HG02870 (cell line): ENCODE data around the gene CBR4.
"Not testable (repeated sequence)": the region's sequence is repeated elsewhere in the genome, so short reads cannot be mapped to it uniquely, and the experiment has no call there.

Experiments
- ATAC-seq: cut with Tn5 transposase; IDR thresholded peaks from one replicate; pipeline ENCODE4 v1.9.1; 2021; ENCODE audit warnings: mild to moderate bottlenecking, moderate library complexity; ENCODE audit not compliant: unreplicated experiment

Gene CBR4

DNA sequence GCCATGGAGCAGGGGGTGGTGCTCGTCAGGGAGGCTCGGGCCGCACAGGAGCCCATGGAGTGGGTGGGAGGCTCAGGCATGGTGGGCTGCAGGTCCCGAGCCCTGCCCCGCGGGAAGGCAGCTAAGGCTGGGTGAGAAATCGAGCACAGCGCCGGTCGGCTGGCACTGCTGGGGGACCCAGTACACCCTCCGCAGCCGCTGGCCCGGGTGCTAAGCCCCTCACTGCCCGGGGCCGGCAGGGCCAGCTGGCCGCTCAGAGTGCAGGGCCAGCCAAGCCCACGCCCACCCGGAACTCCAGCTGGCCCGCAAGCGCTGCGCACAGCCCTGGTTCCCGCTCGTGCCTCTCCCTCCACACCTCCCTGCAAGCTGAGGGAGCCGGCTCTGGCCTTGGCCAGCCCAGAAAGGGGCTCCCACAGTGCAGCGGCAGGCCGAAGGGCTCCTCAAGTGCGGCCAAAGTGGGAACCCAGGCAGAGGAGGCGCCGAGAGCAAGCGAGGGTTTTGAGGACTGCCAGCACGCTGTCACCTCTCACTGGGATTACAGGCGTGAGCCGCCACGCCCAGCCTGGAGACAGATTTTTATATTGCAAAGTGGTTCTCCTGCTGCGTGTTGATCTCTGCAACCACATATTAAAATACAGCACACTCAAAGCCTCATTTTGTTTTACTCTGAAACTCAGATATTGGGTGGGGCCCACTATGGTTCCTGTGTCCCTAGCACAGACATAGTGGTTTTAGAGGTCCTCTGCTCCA lies 26.0 kb upstream of the CBR4 start:
- ATAC-seq: not testable (repeated sequence)

DNA sequence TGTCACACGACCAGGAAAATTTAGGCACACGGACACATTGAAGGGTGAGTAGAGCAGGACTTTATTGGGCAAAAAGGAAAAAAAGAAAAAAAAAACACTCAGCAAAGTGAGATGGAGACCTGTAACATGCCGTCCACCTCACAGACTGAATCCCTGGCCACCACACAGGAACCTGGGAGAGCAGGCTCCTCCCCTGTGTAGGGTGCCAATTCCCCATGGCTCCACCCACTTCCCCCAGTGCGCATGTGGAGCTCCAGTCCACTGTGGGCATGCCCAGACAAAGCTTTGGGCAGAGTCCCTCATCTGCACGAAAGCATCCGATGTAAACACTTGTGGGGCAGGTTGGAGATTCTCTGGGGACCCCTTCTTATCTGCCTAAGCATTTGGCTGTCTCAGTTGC lies 23.6 kb upstream of the CBR4 start:
- ATAC-seq: no peak

DNA sequence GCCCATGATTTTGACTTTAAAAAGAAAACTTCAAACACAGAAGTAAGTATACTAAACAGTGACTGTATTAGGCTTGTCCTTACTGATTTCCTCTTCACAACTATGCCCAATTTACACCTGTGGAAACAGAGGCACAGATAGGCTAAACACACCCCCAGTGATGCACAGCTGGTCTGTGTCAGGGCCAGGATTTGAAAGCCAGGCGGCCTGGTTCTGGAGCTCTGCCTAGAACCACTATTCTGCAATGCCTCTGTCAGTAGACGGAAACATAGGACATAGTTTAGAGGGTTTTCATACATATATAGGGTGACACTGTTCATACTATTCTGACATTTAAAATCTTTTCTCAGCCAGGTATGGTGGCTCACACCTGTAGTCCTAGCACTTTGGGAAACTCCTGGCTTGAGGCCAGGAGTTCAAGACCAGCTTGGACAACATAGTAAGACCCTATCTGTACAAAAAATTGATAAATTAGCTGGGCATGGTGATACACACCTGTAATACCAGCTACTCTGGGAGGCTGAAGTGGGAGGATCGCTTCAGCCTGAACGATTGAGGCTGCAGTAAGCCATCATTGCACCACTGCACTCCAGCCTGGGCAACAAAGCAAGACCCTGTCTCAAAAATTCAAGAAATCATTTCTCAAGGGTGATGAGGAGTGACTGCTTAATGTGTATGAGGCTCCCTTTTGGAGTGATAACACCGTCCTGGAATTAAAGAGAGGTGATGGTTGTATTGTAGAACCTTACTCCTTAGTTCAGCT lies 23.0 kb upstream of the CBR4 start:
- ATAC-seq: no peak

- ATAC-seq: no peak
Observed at GRCh38 chr4:169032194-169032593, 22.1 kb upstream of the CBR4 start.

GRCh38 chr4:169031392-169031791 lies 21.3 kb upstream of the CBR4 start:
- no peak for ATAC-seq

- no peak for ATAC-seq
Observed at GRCh38 chr4:169030562-169030982, 20.5 kb upstream of the CBR4 start.

- no peak for ATAC-seq
Observed at GRCh38 chr4:169029947-169030346, 19.9 kb upstream of the CBR4 start.

- ATAC-seq: no peak
Observed at GRCh38 chr4:169027663-169028062, 17.6 kb upstream of the CBR4 start.

DNA sequence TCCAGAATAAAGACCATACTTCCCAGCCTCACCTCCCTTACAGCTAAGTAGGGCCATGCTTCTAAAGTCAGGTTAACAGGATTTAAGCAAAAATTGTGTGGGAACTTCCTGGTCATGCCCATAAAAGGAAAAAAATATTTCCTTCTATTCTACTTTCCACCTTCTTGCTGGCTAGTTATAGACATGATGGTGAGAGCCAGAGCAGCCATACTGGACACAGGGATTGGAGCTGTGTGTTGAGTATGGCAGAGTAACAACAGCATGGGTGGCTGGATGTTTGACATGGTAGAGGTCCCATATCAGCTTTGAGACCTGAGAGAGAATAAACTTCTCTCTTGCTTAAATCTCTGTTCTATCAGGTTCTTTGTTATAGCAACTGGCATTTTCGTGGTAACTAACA lies 15.1 kb upstream of the CBR4 start:
- no peak for ATAC-seq

- peak; percentile 92 for ATAC-seq
Observed at GRCh38 chr4:169024762-169025161, 14.7 kb upstream of the CBR4 start.

GRCh38 chr4:169018406-169018805 lies 8.4 kb upstream of the CBR4 start:
- no peak for ATAC-seq

DNA sequence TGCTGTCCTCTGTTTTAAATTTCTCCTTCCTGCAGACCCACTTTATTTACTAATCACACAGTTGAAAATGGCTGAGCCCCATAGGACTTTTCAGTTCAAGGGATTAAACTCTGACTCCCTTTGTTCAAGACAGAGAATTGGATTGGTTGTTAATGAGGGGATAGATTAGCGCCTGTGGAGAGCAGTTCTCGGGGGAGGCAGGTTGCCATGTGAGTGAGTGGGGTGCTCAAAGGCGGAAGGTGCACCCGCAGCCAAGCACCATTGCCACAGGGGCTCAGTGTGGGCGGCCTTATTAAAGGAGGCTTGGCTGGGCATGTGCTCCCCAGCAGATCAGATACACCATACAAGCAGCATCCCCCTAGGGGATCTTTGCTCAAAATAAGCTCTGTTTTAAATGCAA lies 7.9 kb upstream of the CBR4 start:
- no peak for ATAC-seq

- ATAC-seq: no peak
Observed at GRCh38 chr4:169015186-169015623, 5.2 kb upstream of the CBR4 start.

DNA sequence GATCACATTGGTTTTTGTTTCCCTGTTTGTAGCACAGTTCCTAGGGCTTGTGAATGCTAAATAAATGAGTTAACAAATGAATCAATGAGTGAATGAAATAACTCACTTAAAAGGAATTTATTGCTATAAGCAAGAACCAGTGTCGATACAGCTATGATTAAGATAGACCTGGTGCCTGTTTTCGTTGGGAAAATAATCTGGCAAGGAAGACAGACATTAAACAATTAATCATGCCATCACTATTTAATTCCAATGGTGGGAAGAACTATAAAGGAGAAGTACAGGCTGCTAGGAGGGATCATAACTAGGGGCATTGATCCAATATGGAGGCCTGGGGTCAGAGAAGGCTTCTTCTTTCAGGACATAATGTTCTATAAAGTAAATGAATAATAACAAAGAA lies 4.5 kb upstream of the CBR4 start:
- ATAC-seq: no peak

- no peak for ATAC-seq
Observed at GRCh38 chr4:169013396-169013795, 3.3 kb upstream of the CBR4 start.

GRCh38 chr4:169012049-169012448 lies 2.0 kb upstream of the CBR4 start:
- no peak for ATAC-seq

DNA sequence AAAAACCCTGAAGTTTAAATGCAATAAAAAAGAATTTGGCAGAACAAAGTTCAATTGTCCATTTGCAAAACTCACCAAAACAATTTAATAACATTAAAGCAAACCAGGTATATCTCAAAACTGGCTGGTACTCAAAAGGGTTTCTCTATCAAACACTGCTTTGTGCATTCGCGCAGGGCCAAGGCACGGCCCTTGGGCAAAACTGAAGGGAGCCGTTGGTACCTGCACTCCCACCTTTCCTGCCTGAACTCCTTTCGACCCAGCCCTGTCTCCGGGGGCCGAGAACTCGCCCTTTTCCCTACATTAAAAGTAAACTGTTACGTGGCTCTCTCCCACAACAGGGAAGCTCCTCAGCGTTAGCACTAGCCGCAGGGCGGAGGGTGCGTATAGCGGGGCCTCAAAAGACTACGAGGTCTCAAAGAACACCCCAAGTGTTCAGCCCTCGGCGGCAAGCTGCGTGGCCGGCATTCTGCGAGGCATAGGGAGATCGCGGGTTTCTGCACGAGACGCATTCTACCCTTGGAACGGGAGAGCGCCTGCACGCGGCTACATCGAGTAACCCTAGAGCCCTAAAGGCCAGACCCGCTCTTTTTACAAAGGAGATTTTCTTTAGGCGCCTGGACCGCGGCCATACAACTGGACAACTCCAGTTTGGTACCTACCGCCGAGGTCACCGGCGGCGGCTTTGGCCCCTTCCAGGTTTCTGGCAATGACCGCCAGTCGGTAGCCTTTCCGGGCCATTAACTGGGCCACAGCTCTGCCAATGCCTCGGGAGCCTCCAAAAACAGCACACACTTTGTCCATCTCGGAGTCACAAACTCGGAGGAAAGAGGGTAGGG lies 550 bp downstream of the CBR4 start:
- ATAC-seq: peak; percentile 34

DNA sequence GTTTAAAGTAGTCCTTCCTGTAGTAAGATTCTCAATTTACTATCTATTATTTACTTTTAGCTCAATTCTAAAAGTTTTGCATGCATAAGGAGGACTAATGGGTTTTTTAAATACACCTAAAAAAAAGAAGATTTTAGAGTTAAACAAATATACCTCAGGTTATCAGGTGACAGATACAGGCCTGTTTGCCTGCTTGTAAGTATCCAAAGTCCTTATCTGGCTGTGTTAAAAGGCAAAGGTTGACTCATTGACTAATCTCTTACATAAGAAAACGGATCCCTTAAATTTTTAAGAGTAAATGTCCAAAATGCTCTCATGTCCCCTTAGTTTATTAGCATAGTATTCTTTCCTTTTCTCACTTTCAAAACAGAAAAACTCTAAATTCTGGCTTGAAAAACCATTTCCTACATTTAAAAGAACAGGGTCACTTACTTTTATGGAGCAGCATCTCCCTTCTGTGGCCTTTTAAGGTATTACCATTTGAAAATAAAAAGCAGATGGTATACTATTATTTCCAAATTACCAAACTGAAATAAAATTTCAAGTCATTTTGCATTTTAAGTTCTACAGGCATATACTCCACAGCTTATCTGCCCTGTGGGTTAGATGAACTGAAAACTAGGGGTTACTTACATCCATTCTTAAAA lies 4.5 kb downstream of the CBR4 start:
- ATAC-seq: no peak

DNA sequence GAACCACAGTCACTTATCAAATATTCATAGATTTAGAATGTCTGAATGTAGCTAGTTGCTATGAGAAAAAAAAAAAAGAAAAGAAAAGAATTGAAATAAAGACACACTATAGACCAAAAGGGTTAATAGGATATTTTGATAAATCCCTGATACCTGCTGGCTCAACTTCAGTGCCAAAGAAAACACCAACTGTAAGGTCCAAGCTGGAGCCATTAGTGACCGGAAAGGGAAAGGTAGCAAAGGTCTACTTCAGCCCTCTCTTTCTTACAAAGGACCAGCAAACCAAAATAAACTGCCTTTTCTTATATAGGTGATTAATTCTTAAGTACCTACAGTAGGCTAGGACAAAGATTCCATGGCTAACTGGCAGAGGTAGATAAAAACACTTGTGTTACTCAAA lies 9.7 kb downstream of the CBR4 start:
- no peak for ATAC-seq

DNA sequence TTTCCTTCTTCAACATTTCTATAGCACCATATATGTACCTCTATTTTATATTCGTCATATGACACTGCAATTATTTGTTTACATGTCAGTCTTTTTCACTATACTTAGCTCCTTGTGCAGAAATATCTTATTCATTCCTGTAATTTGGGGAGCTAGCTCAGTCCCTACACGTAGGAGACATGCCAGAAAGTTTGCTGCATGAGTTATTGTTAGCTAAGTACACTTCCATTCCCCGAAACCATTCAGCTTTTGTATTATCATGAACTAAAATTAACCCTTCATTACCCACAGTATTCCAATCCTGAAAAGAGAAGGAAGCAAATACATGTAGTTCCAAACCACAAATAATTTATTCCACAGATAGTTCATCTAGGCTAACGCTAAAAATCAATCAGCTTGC lies 10.2 kb downstream of the CBR4 start:
- no peak for ATAC-seq

DNA sequence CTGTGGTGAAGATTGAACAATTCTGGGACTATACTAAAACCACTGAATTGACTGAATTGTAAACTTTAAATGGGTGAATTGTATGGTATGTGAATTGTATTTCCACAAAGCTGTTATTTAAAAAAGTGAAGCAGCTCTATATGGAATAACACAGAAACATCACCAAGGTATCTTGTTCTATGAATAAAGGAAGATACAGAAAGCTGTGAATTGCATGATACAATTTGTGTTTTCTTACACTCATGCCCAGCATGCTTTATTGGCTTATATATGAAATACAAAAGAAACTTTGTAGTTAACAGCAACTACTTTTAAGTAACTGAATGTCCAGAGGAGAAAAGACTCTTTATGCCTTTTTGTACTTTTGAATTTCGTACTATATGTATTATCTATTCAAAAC lies 11.5 kb downstream of the CBR4 start:
- no peak for ATAC-seq
